ENCODE results near the gene ABLIM1.

Gene ABLIM1

GRCh38 chr10:114436941-114437340 is 221.1 kb downstream of the ABLIM1 start:
- no peak for DNase-seq

GRCh38 chr10:114432566-114433093 is 225.4 kb downstream of the ABLIM1 start:
- DNase-seq = no peak

- DNase-seq = no peak
These were observed 226.5 kb downstream of the ABLIM1 start for GRCh38 chr10:114431414-114432135.

GRCh38 chr10:114430688-114431413 is 227.2 kb downstream of the ABLIM1 start:
- DNase-seq = no peak

- no peak for DNase-seq
These were observed 228.3 kb downstream of the ABLIM1 start for GRCh38 chr10:114429581-114430335.

GRCh38 chr10:114427124-114427852 is 230.8 kb downstream of the ABLIM1 start:
- DNase-seq = no peak

GRCh38 chr10:114426476-114426875 is 231.6 kb downstream of the ABLIM1 start:
- DNase-seq = no peak

GRCh38 chr10:114420811-114421485 is 237.1 kb downstream of the ABLIM1 start:
- no peak for DNase-seq

GRCh38 chr10:114418109-114418508 is 240.0 kb downstream of the ABLIM1 start:
- no peak for DNase-seq

GRCh38 chr10:114412907-114413797 is 244.9 kb downstream of the ABLIM1 start:
- DNase-seq = no peak

- no peak for DNase-seq
These were observed 249.1 kb downstream of the ABLIM1 start for GRCh38 chr10:114408968-114409444.

- no peak for DNase-seq
These were observed 249.7 kb downstream of the ABLIM1 start for GRCh38 chr10:114408112-114408967.

GRCh38 chr10:114406455-114406854 is 251.6 kb downstream of the ABLIM1 start:
- no peak for DNase-seq

GRCh38 chr10:114405011-114405350 is 253.1 kb downstream of the ABLIM1 start:
- no peak for DNase-seq

- no peak for DNase-seq
These were observed 253.7 kb downstream of the ABLIM1 start, which contains the start of gene AFAP1L2 for GRCh38 chr10:114404171-114405010. TSS of gene AFAP1L2 (minus strand) at chr10:114404502. CDS start at chr10:114404455, 47 bp downstream.

- DNase-seq = no peak
These were observed 254.4 kb downstream of the ABLIM1 start for GRCh38 chr10:114403541-114404161.

- no peak for DNase-seq
These were observed 255.1 kb downstream of the ABLIM1 start for GRCh38 chr10:114402871-114403540.

- no peak for DNase-seq
These were observed 255.8 kb downstream of the ABLIM1 start for GRCh38 chr10:114402233-114402632.

Data from activated CD4-positive, alpha-beta T cell treated with anti-CD3 and anti-CD28 coated beads, Interleukin-2, amount 50 U/mL, for 4 hours (primary cell).